OCI-LY1 (cell line): ENCODE measurements around the gene DFFA.
"Not testable (repeated sequence)": the region's sequence is repeated elsewhere in the genome, so short reads cannot be mapped to it uniquely, and the experiment has no call there.

Experiments
- H2AFZ ChIP-seq: fragments of 200-600 bp; sonication (generic), shearing (Covaris generic); 2 replicates; pipeline ENCODE4 v1.6.0; 2014; ENCODE audit warnings: antibody characterized with exemption, mild to moderate bottlenecking, low read length
- H3F3A ChIP-seq: fragments of 200-600 bp; sonication (generic), shearing (Covaris generic); 2 replicates; pipeline ENCODE4 v1.6.0; 2014; ENCODE audit warnings: mild to moderate bottlenecking, antibody characterized with exemption, low read length, moderate library complexity; ENCODE audit not compliant: insufficient read depth
- H3K27ac ChIP-seq: fragments of 200-600 bp; sonication (generic); 2 replicates; pipeline ENCODE4 v1.5.1; 2014; ENCODE audit warnings: low read length, mixed run types, mild to moderate bottlenecking, low read depth; ENCODE audit not compliant: poor library complexity, severe bottlenecking
- H3K27me3 ChIP-seq: fragments of 200-600 bp; sonication (generic); 2 replicates; pipeline ENCODE4 v1.6.0; 2014; ENCODE audit warnings: antibody characterized with exemption, mild to moderate bottlenecking, low read length, moderate library complexity; ENCODE audit not compliant: insufficient read depth
- H3K36me3 ChIP-seq: fragments of 200-600 bp; sonication (generic); 2 replicates; pipeline ENCODE4 v1.6.1; 2014; ENCODE audit warnings: mild to moderate bottlenecking, antibody characterized with exemption, low read length, moderate library complexity, mixed read lengths; ENCODE audit not compliant: insufficient read depth
- H3K4me1 ChIP-seq: fragments of 200-600 bp; sonication (generic); 2 replicates; pipeline ENCODE4 v1.5.1; 2014; ENCODE audit warnings: mild to moderate bottlenecking, low read length, moderate library complexity; ENCODE audit not compliant: insufficient read depth, severe bottlenecking
- H3K4me2 ChIP-seq: fragments of 200-600 bp; sonication (generic), shearing (Covaris generic); 2 replicates; pipeline ENCODE4 v1.6.1; 2014; ENCODE audit warnings: low read length
- H3K4me3 ChIP-seq: fragments of 200-600 bp; sonication (generic); 2 replicates; pipeline ENCODE4 v1.5.1; 2014; ENCODE audit warnings: low read length, low read depth, mild to moderate bottlenecking, mixed read lengths; ENCODE audit not compliant: poor library complexity, severe bottlenecking
- H3K79me2 ChIP-seq: fragments of 200-600 bp; shearing (Covaris generic); 2 replicates; pipeline ENCODE4 v1.6.1; 2016; ENCODE audit warnings: mixed run types, low read length, mixed read lengths; ENCODE audit not compliant: insufficient read depth
- H3K9ac ChIP-seq: fragments of 200-600 bp; sonication (generic), shearing (Covaris generic); 2 replicates; pipeline ENCODE4 v1.6.1; 2014; ENCODE audit warnings: mild to moderate bottlenecking, low read length, mixed read lengths
- H3K9me2 ChIP-seq: fragments of 200-600 bp; sonication (generic), shearing (Covaris generic); 2 replicates; pipeline ENCODE4 v1.6.1; 2014; ENCODE audit warnings: low read depth, mild to moderate bottlenecking, low read length, mixed read lengths
- H3K9me3 ChIP-seq: fragments of 200-600 bp; shearing (Covaris generic); 2 replicates; pipeline ENCODE4 v1.6.1; 2014; ENCODE audit warnings: low read length, mixed read lengths
- H4K20me1 ChIP-seq: fragments of 200-600 bp; sonication (generic), shearing (Covaris generic); 2 replicates; pipeline ENCODE4 v1.6.0; 2016; ENCODE audit warnings: mild to moderate bottlenecking, low read length; ENCODE audit not compliant: insufficient read depth
- EZH2 ChIP-seq: fragments of 200-600 bp; sonication (generic), shearing (Covaris generic); IDR thresholded peaks from 2 replicates; pipeline ENCODE4 v1.8.0; 2017; ENCODE audit warnings: borderline replicate concordance, mixed run types, mild to moderate bottlenecking, antibody characterized with exemption, low read length, moderate library complexity, mixed read lengths
- TF ChIP-seq, protein P1 (sequence below): fragments of 200-600 bp; sonication (generic), shearing (Covaris generic); IDR thresholded peaks from 2 replicates; pipeline ENCODE4 v1.5.1; 2017; ENCODE audit warnings: mild to moderate bottlenecking, antibody characterized with exemption, low read length, moderate library complexity, mixed read lengths

Gene DFFA

DNA sequence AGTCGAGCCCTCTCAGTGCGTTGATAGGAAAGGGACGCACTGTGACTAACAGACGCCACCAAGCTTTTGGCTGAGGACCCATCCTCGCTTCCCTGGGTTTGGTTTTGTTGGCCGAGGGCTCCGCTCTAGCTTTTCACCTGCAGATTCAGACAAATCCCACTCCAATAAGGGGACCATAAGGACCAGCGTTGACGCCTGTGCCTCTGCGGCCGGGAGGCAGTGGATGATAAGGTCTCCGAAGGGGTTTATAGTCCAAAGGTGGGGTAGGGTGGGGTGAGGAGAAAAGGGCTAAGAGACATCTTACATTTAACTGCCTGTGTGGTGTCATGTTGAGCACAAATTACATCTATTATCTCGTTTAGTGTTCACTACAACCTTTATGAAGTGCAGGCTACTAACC is 3.2 kb upstream of the DFFA start:
- Histone ChIP-seq H3K4me1 (peaks cover 43% of the 10 kb centered on the region), H3K4me3 (peak overlapping the region; percentile 97), H3K27me3 (no peaks in the 10 kb centered on the region), H2AFZ (no peak overlapping the region), H3K27ac (peak overlapping the region; percentile 46), H3K9ac (peak overlapping the region; percentile 93), H3K9me3 (no peaks in the 10 kb centered on the region), H3K4me2 (peak overlapping the region; percentile 83), H4K20me1 (no peaks in the 10 kb centered on the region), H3F3A (no peaks in the 10 kb centered on the region), H3K79me2 (peaks cover 14% of the 10 kb centered on the region; the same call in 1 of the 2 replicates), H3K36me3 (no peaks in the 10 kb centered on the region), H3K9me2 (no peaks in the 10 kb centered on the region)
- TF ChIP-seq, protein P1, sequence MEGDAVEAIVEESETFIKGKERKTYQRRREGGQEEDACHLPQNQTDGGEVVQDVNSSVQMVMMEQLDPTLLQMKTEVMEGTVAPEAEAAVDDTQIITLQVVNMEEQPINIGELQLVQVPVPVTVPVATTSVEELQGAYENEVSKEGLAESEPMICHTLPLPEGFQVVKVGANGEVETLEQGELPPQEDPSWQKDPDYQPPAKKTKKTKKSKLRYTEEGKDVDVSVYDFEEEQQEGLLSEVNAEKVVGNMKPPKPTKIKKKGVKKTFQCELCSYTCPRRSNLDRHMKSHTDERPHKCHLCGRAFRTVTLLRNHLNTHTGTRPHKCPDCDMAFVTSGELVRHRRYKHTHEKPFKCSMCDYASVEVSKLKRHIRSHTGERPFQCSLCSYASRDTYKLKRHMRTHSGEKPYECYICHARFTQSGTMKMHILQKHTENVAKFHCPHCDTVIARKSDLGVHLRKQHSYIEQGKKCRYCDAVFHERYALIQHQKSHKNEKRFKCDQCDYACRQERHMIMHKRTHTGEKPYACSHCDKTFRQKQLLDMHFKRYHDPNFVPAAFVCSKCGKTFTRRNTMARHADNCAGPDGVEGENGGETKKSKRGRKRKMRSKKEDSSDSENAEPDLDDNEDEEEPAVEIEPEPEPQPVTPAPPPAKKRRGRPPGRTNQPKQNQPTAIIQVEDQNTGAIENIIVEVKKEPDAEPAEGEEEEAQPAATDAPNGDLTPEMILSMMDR = no peak
- no peak for TF ChIP-seq EZH2

DNA sequence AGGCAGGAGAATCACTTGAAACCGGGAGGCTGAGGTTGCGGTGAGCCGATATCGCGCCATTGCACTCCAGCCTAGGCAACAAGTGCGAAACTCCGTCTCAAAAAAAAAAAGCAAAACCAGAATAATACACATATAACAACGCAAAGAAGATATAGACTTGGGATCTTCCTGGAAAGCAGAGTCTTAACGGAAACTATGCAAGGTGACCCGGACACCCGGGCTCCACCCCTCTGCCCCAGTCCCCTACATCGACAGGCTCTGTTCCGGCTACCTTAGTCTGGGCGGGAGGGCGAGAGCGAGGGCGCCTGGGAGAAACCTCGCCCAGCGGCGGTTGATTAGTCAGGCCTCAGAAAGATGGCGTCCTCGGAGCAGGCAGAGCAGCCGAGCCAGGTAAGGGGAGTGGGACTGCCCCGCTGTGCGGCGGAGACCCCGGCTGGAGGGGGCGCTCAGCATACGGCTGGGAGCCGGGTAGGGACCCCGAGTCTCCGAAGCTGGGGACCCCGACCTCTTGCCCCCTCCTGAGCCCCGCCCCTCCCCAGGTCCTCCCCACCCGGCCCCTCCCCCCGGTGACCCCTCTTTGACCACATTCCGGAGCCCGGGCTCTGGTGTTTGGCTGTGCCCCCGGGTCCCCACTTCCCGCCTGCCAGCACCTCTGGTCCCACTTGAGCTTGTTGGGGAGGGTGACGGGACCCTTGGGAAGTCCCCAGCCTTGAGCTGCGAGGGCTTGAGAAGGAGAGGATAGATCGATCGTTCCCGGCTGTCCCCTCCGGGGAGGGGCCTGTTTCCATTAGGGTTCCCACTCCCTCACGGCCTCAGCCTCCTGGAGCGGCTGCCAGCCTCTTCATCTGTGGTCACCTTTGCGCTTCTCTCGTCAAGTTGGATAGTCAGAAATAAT is 2.5 kb upstream of the DFFA start, which contains the start of gene PEX14:
PEX14 (plus strand) TSS at position 338 of the 895 bp plus-strand sequence; CDS start at position 355, 17 bp downstream.
- H3K9me2 ChIP-seq = no peaks in the 10 kb centered on the region
- peak within 1 kb of the TSS; percentile 93 for H3K9ac ChIP-seq
- no peaks in the 10 kb centered on the region for H3K36me3 ChIP-seq
- H3K27me3 ChIP-seq = no peaks in the 10 kb centered on the region
- no peaks in the 10 kb centered on the region for H4K20me1 ChIP-seq
- no peak for TF ChIP-seq EZH2
- TF ChIP-seq, protein P1 = no peak
- peaks cover 43% of the 10 kb centered on the region for H3K4me1 ChIP-seq
- H3K27ac ChIP-seq = peak within 1 kb of the TSS; percentile 92
- no peaks in the 10 kb centered on the region for H3F3A ChIP-seq
- no peak within 1 kb of the TSS for H2AFZ ChIP-seq
- peak within 1 kb of the TSS; percentile 97 for H3K4me3 ChIP-seq
- H3K4me2 ChIP-seq = peak within 1 kb of the TSS; percentile 83
- H3K79me2 ChIP-seq = peaks cover 14% of the 10 kb centered on the region; the same call in 1 of the 2 replicates
- H3K9me3 ChIP-seq = no peaks in the 10 kb centered on the region

DNA sequence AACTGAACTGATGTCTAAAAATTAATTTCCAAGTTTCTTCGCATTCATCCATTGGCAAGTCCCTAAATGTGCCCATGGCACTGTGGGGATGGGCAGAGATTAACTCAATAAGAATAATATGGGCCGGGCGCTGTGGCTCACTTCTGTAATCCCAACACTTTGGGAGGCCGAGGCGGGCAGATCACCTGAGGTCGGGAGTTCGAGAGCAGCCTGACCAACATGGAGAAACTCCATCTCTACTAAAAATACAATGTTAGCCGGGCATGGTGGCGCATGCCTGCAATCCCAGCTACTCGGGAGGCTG is 1.9 kb upstream of the DFFA start:
- H3K9me2 ChIP-seq, H2AFZ ChIP-seq, H3K36me3 ChIP-seq, H4K20me1 ChIP-seq, H3K9me3 ChIP-seq, H3K79me2 ChIP-seq, H3K9ac ChIP-seq, H3F3A ChIP-seq, H3K27me3 ChIP-seq: not testable (repeated sequence)
- Histone ChIP-seq H3K4me1 (peaks cover 43% of the 10 kb centered on the region), H3K27ac (peak overlapping the region; percentile 92), H3K4me2 (peak overlapping the region; percentile 83), H3K4me3 (peak overlapping the region; percentile 97)
